GM23338 (cell line): Measurements from ENCODE around the gene ADCYAP1R1. TPM values are rescaled to one million over a fixed set of nuclear protein-coding genes. Genes with fewer than 3 reads are reported as not detected.

Experiments used
- ATAC-seq: fragments of 200-7000 bp; cut with Tn5 transposase; 3 replicates; pipeline ENCODE4 v1.9.1; 2020
- DNase-seq: peaks from one replicate; pipeline ENCODE4 v3.0.0-alpha.2; 2015; ENCODE audit warnings: low spot score
- H2AFZ ChIP-seq: fragments of 200-600 bp; sonication (generic); 2 replicates; pipeline ENCODE4 v1.8.0; 2016; ENCODE audit warnings: antibody characterized with exemption, mild to moderate bottlenecking, moderate library complexity
- H3F3A ChIP-seq: fragments of 200-600 bp; sonication (generic); replicated peaks from 2 replicates; pipeline ENCODE4 v1.8.0; 2017; ENCODE audit warnings: antibody characterized with exemption, mixed run types, low read depth
- H3K27ac ChIP-seq: fragments of 200-600 bp; sonication (generic); 2 replicates; pipeline ENCODE4 v1.6.1; 2016; ENCODE audit warnings: low read depth
- H3K27me3 ChIP-seq: fragments of 200-600 bp; sonication (generic); 2 replicates; pipeline ENCODE4 v1.8.0; 2016; ENCODE audit warnings: mild to moderate bottlenecking, mixed run types, moderate library complexity; ENCODE audit not compliant: insufficient read depth
- H3K36me3 ChIP-seq: fragments of 200-600 bp; sonication (generic); 2 replicates; pipeline ENCODE4 v1.8.0; 2016; ENCODE audit warnings: mild to moderate bottlenecking; ENCODE audit not compliant: insufficient read depth
- H3K4me1 ChIP-seq: fragments of 200-600 bp; sonication (generic); 2 replicates; pipeline ENCODE4 v1.8.0; 2016; ENCODE audit warnings: mild to moderate bottlenecking, moderate library complexity; ENCODE audit not compliant: insufficient read depth
- H3K4me2 ChIP-seq: fragments of 200-600 bp; sonication (generic); 2 replicates; pipeline ENCODE4 v1.7.1; 2017; ENCODE audit warnings: mixed run types
- H3K4me3 ChIP-seq: fragments of 200-600 bp; sonication (generic); 2 replicates; pipeline ENCODE4 v1.6.1; 2016; ENCODE audit warnings: mixed run types
- H3K79me2 ChIP-seq: fragments of 200-600 bp; sonication (generic); replicated peaks from 2 replicates; pipeline ENCODE4 v1.8.0; 2017; ENCODE audit warnings: mild to moderate bottlenecking; ENCODE audit not compliant: insufficient read depth
- H3K9me2 ChIP-seq: fragments of 200-600 bp; sonication (generic); 2 replicates; pipeline ENCODE4 v1.8.0; 2017; ENCODE audit not compliant: insufficient read depth
- H4K20me1 ChIP-seq: fragments of 200-600 bp; sonication (generic); replicated peaks from 2 replicates; pipeline ENCODE4 v1.8.0; 2017; ENCODE audit warnings: mild to moderate bottlenecking; ENCODE audit not compliant: insufficient read depth
- H3K27ac Mint-ChIP-seq: 2 replicates; pipeline ENCODE4 v1.8.0; 2020; ENCODE audit warnings: inconsistent platforms, mild to moderate bottlenecking, moderate library complexity, mixed read lengths
- H3K27me3 Mint-ChIP-seq: 3 replicates; pipeline ENCODE4 v1.8.0; 2022; ENCODE audit warnings: low read depth, mild to moderate bottlenecking, moderate library complexity, mixed read lengths, inconsistent platforms; ENCODE audit not compliant: insufficient read depth, poor library complexity
- H3K36me3 Mint-ChIP-seq: 3 replicates; pipeline ENCODE4 v1.8.0; 2021; ENCODE audit warnings: low read depth, mild to moderate bottlenecking, inconsistent platforms, moderate library complexity, mixed read lengths
- H3K4me1 Mint-ChIP-seq: 3 replicates; pipeline ENCODE4 v1.8.0; 2020; ENCODE audit warnings: mild to moderate bottlenecking, inconsistent platforms, mixed read lengths
- H3K4me3 Mint-ChIP-seq: 3 replicates; pipeline ENCODE4 v1.8.0; 2021; ENCODE audit warnings: moderate library complexity, mild to moderate bottlenecking, inconsistent platforms, mixed read lengths
- H3K9me3 Mint-ChIP-seq: 3 replicates; pipeline ENCODE4 v1.8.0; 2020; ENCODE audit warnings: moderate library complexity, mild to moderate bottlenecking, inconsistent platforms, mixed read lengths
- CREB1 ChIP-seq: fragments of 250-450 bp; sonication (Bioruptor Pico); IDR thresholded peaks from 2 replicates; pipeline ENCODE4 v1.5.0; 2020; ENCODE audit warnings: low read depth, mild to moderate bottlenecking, moderate library complexity
- CTCF ChIP-seq, 2 experiments: fragments of 200-600 bp in 1 of 2; sonication (generic) in 1 of 2; conservative IDR thresholded peaks; 2 replicates each; pipeline versions ENCODE4 v1.5.1 to v1.6.1; 2016 to 2017; ENCODE audit warnings: antibody characterized with exemption in 2 of 2, low read depth in 2 of 2, mild to moderate bottlenecking in 2 of 2, moderate library complexity in 1 of 2
- EZH2 ChIP-seq: fragments of 200-600 bp; sonication (generic); IDR thresholded peaks from one replicate; pipeline ENCODE4 v1.8.0; 2017; ENCODE audit warnings: antibody characterized with exemption, mild to moderate bottlenecking, low read depth; ENCODE audit not compliant: unreplicated experiment
- JUNB ChIP-seq: IDR thresholded peaks from one replicate; pipeline ENCODE4 v1.6.1; 2016; ENCODE audit warnings: antibody characterized with exemption; ENCODE audit not compliant: unreplicated experiment
- NANOG ChIP-seq: IDR thresholded peaks from 2 replicates; pipeline ENCODE4 v1.6.1; 2016; ENCODE audit warnings: antibody characterized with exemption, borderline replicate concordance
- POLR2AphosphoS5 ChIP-seq: IDR thresholded peaks from 2 replicates; pipeline ENCODE4 v1.6.1; 2016; ENCODE audit warnings: antibody characterized with exemption, low read depth
- ZNF331 ChIP-seq: fragments of 250-450 bp; sonication (Bioruptor Pico); IDR thresholded peaks from 2 replicates; pipeline ENCODE4 v1.5.0; 2020; ENCODE audit warnings: low read depth, mild to moderate bottlenecking, moderate library complexity
- ZNF462 ChIP-seq: fragments of 250-450 bp; sonication (Bioruptor Pico); IDR thresholded peaks from 2 replicates; pipeline ENCODE4 v1.5.0; 2020; ENCODE audit warnings: mild to moderate bottlenecking, moderate library complexity
- polyA plus RNA-seq: library from polyadenylated mRNA; unstranded; fragments of >200 nt; fragmentation: Nextera tagmentation; extraction: Ambion mirVana; gene quantifications from 2 replicates; pipeline ENCODE4 v1.2.1, GENCODE V29; 2016
- total RNA-seq: library from RNA; depleted of rRNA; stranded (reverse); fragments of >200 nt; shearing (Covaris generic); gene quantifications from 2 replicates; pipeline ENCODE4 v1.2.3, GENCODE V29; 2014

ADCYAP1R1 gene
- total and polyA plus RNA-seq, 2 experiments from 2014 or later = 1.8 to 10.6 TPM

- TF ChIP-seq ZNF462 (CRISPR knock-in tag) (no peak), ZNF331 (CRISPR knock-in tag) (no peak), CTCF (conservative IDR thresholded peaks at IDR 0.05; ENCODE audit: low read depth in 2 of 2) (no peak), POLR2AphosphoS5 (no peak), NANOG (no peak), EZH2 (no peak), JUNB (no peak), CREB1 (CRISPR knock-in tag) (no peak)
Observed at GRCh38 chr7:31092606-31093005, 40.5 kb downstream of the ADCYAP1R1 start (continued).

GRCh38 chr7:31093282-31093681 is 41.2 kb downstream of the ADCYAP1R1 start:
- no peak overlapping the region for H3K27ac ChIP-seq
- H3K36me3 ChIP-seq = no peaks in the 10 kb centered on the region
- no peaks in the 10 kb centered on the region for H3K9me3 Mint-ChIP-seq
- H3K27me3 ChIP-seq = no peaks in the 10 kb centered on the region
- H3K9me2 ChIP-seq = no peaks in the 10 kb centered on the region
- H3K27ac Mint-ChIP-seq = no peak overlapping the region
- no peak overlapping the region for H2AFZ ChIP-seq
- no peaks in the 10 kb centered on the region for H3K79me2 ChIP-seq
- no peaks in the 10 kb centered on the region for H3F3A ChIP-seq
- peaks cover 4% of the 10 kb centered on the region; the same call in 2 of the 3 replicates for H3K4me1 Mint-ChIP-seq
- no peak overlapping the region for H3K4me3 ChIP-seq
- DNase-seq (no peak), ATAC-seq (no peak)
- peaks cover 7% of the 10 kb centered on the region for H3K36me3 Mint-ChIP-seq
- no peak overlapping the region for H3K4me2 ChIP-seq
- H3K27me3 Mint-ChIP-seq = no peaks in the 10 kb centered on the region
- no peaks in the 10 kb centered on the region for H3K4me1 ChIP-seq
- H3K4me3 Mint-ChIP-seq = no peak overlapping the region
- no peaks in the 10 kb centered on the region for H4K20me1 ChIP-seq
- TF ChIP-seq POLR2AphosphoS5 = no peak
- TF ChIP-seq ZNF462 (CRISPR knock-in tag) = no peak
